Pancreas (tissue), 10 donors: ENCODE results near the gene PIP5K1A. TPM values are rescaled to one million over a fixed set of nuclear protein-coding genes. Genes with fewer than 3 reads are reported as not detected.
"Not testable (repeated sequence)": the region's sequence is repeated elsewhere in the genome, so short reads cannot be mapped to it uniquely, and the experiment has no call there.

Experiments
- ATAC-seq, 4 donors: fragments of 200-7000 bp; cut with Tn5 transposase; one replicate each; pipeline versions ENCODE4 v1.8.0 to v1.9.1; 2020; ENCODE audit warnings: mild to moderate bottlenecking in 4 of 4, moderate library complexity in 4 of 4
- DNase-seq, 6 donors: peaks; one replicate each; pipeline ENCODE4 v3.0.0-alpha.2; 2020
- FAIRE-seq: peaks from 2 replicates; lab custom pipeline; 2012; peaks lifted over from hg19 to GRCh38; lab: Jason Lieb, UNC
- H3K27ac ChIP-seq, 4 donors: fragments of 200-600 bp; sonication (generic); 1 replicate in 3 of 4; 2 replicates in 1 of 4; pipeline versions ENCODE4 v1.5.0 to v1.8.0; 2020
- H3K27me3 ChIP-seq, 4 donors: fragments of 200-600 bp; one replicate each; pipeline ENCODE4 v1.8.0; 2021
- H3K36me3 ChIP-seq, 3 donors: fragments of 200-600 bp; sonication (generic) in 1 of 3; one replicate each; pipeline versions ENCODE4 v1.5.0 to v1.8.0; 2020 to 2021
- H3K4me1 ChIP-seq, 3 donors: fragments of 200-600 bp; one replicate each; pipeline ENCODE4 v1.8.0; 2021
- H3K4me3 ChIP-seq, 4 donors: fragments of 200-600 bp; sonication (generic) in 2 of 4; one replicate each; pipeline versions ENCODE4 v1.5.0 to v1.8.0; 2020 to 2021
- H3K9me3 ChIP-seq, 4 donors: fragments of 200-600 bp; one replicate each; pipeline ENCODE4 v1.8.0; 2021
- WGBS, 2 donors: extraction: QIAGEN DNeasy Blood & Tissue Kit; methylation state at CpG; one replicate each; pipeline ENCODE4 v1.1.7; 2013; 5-methylcytosine and 5-hydroxymethylcytosine counted together
- intact Hi-C, 3 donors: fragments of 100-400 bp; cut with DNase I; formaldehyde crosslinking; loops; one replicate each; pipeline versions ENCODE4 v1.11.1 to v1.14.2; 2022
- polyA plus RNA-seq, 2 donors: library from polyadenylated mRNA; stranded (reverse); fragments of 200-250 nt; gene quantifications; one replicate each; pipeline ENCODE4 v1.2.3, GENCODE V29; 2013
- total RNA-seq, 6 donors: library from RNA; stranded (reverse); fragmentation: NEBNext Ultra II Directional in 4 of 6; extraction: Animal tissue kit (Norgen Biotek cat#: 25700) in 4 of 6; gene quantifications; one replicate each; pipeline versions ENCODE4 v1.2.1 to v1.2.4, GENCODE V29; 2021 to 2023
- TF ChIP-seq, protein P1 (sequence below), 4 donors: fragments of 200-600 bp; sonication (generic) in 3 of 4; IDR thresholded peaks; one replicate each; pipeline versions ENCODE4 v1.5.0 to v1.8.0; 2021; ENCODE audit warnings: antibody characterized with exemption in 4 of 4
- donor health status: healthy with polysubstance abuse.
- donor health status: DM: no; HTN: no; CAD: no; lungs with moderate emphysema.
- donor health status: DM: no; HTN: no; CAD: no.
- donor health status: control.
- donor health status: control.
- donor health status: Bipolar disorder and iron deficiency.
- donor health status: DM: yes; HTN: yes; CAD: no.
- donor health status: DM: no; HTN: no; CAD: no.
- donor health status: DM: no; HTN: no; CAD: no.
- donor health status: DM: yes; HTN: yes; CAD: no.

Gene PIP5K1A
- total and polyA plus RNA-seq, 8 donors = 10.1 to 22.6 (median 16.3) TPM

DNA sequence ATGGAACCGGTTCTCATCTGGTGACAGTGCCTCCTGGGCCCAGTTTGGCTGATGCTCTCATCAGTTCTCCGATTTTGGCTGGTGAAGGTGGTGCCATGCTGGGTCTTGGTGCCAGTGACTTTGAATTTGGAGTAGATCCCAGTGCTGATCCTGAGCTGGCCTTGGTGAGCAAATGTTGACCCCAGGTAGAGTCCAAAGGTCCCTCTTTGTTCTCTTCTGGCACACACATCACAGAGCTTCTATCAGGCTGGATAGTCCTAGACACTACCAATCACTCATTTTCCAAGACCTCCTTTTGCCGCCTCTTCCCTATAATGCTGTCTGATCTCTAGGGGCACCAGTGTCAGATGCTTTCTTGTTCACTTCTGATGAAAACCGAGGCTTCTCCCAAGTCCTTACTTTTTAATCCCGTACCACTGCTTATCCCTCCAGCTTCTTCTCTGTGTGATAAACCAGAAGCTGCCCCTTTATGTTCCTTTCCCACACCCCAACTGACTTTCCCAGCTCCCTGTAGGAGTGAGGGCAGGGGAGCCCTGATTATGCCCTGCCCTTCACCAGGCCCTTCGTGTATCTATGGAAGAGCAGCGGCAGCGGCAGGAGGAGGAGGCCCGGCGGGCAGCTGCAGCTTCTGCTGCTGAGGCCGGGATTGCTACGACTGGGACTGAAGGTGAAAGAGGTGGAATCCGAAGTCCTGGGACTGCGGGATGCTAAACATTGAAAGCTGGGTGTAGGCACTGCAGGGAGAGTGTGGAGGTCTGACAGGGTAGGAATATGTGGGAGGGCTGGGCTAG is 67.3 kb downstream of the PIP5K1A start:
- ATAC-seq = peak in 3 of 4 donors; percentile 44 to 64 (median 59)
- no peak for DNase-seq

DNA sequence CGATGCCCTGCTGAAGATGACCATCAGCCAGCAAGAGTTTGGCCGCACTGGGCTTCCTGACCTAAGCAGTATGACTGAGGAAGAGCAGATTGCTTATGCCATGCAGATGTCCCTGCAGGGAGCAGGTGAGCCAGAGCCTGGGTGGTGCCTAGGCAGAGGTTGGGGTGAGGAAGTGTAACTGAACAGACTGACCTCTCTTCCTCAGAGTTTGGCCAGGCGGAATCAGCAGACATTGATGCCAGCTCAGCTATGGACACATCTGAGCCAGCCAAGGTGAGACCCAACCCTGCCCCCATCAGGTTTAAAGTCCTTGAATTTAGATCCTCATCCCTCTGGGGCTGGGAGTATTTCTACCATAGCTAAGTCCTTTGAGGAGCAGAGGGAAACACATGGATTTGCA is 68.0 kb downstream of the PIP5K1A start:
- H3K27me3 ChIP-seq = no peaks in the 10 kb centered on the region
- no peaks in the 10 kb centered on the region for H3K4me1 ChIP-seq
- peaks cover 0 to 33% (median 27%) of the 10 kb centered on the region in 3 donors for H3K36me3 ChIP-seq
- no peak for FAIRE-seq
- ATAC-seq = no peak
- 93 to 94% methylated on average over 3 of the region's 3 CpGs for WGBS, 2 donors
- TF ChIP-seq, protein P1, sequence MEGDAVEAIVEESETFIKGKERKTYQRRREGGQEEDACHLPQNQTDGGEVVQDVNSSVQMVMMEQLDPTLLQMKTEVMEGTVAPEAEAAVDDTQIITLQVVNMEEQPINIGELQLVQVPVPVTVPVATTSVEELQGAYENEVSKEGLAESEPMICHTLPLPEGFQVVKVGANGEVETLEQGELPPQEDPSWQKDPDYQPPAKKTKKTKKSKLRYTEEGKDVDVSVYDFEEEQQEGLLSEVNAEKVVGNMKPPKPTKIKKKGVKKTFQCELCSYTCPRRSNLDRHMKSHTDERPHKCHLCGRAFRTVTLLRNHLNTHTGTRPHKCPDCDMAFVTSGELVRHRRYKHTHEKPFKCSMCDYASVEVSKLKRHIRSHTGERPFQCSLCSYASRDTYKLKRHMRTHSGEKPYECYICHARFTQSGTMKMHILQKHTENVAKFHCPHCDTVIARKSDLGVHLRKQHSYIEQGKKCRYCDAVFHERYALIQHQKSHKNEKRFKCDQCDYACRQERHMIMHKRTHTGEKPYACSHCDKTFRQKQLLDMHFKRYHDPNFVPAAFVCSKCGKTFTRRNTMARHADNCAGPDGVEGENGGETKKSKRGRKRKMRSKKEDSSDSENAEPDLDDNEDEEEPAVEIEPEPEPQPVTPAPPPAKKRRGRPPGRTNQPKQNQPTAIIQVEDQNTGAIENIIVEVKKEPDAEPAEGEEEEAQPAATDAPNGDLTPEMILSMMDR (IDR thresholded peaks at IDR 0.05) = no peak
- DNase-seq = no peak
- H3K27ac ChIP-seq = no peak overlapping the region
- no peaks in the 10 kb centered on the region for H3K9me3 ChIP-seq
- intact Hi-C loops = no loop called here
- H3K4me3 ChIP-seq = no peak overlapping the region

More for the DNA sequence above, 67.3 kb downstream of the PIP5K1A start:
- 77 to 78% methylated on average over 14 of the region's 14 CpGs for WGBS, 2 donors
- no peak for FAIRE-seq
- TF ChIP-seq, protein P1 (IDR thresholded peaks at IDR 0.05) = no peak
- no peak overlapping the region for H3K4me3 ChIP-seq
- no peaks in the 10 kb centered on the region for H3K4me1 ChIP-seq
- no peak overlapping the region for H3K27ac ChIP-seq
- no peaks in the 10 kb centered on the region for H3K27me3 ChIP-seq
- H3K9me3 ChIP-seq = no peaks in the 10 kb centered on the region
- peaks cover 0 to 33% (median 27%) of the 10 kb centered on the region in 3 donors for H3K36me3 ChIP-seq
- intact Hi-C loops = no loop called here

DNA sequence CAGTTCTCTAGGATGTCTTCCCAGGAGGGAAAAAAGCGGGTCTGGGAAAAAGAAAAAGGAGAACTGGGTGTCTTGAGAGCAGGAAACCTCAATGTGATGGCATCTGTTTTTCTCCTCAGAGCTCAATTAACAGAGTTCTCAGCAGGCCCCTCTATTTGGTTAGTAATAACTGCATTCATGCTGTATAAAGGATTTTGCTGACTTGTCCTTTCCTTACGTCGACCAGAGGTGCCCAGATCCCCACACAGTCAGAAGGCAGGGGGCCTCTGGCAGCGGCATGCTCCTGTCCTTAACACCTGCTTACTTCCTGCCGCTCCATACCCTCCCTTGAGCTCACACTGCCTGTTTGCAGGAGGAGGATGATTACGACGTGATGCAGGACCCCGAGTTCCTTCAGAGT is 68.5 kb downstream of the PIP5K1A start:
- FAIRE-seq (no peak), DNase-seq (no peak), ATAC-seq (no peak)
- TF ChIP-seq, protein P1 (IDR thresholded peaks at IDR 0.05) = no peak
- intact Hi-C loops = no loop called here
- Histone ChIP-seq H3K4me1 (no peaks in the 10 kb centered on the region), H3K9me3 (no peaks in the 10 kb centered on the region), H3K27me3 (no peaks in the 10 kb centered on the region), H3K27ac (no peak overlapping the region), H3K4me3 (no peak overlapping the region), H3K36me3 (peaks cover 0 to 33% (median 27%) of the 10 kb centered on the region in 3 donors)
- WGBS, 2 donors = 79 to 83% methylated on average over 8 of the region's 8 CpGs

DNA sequence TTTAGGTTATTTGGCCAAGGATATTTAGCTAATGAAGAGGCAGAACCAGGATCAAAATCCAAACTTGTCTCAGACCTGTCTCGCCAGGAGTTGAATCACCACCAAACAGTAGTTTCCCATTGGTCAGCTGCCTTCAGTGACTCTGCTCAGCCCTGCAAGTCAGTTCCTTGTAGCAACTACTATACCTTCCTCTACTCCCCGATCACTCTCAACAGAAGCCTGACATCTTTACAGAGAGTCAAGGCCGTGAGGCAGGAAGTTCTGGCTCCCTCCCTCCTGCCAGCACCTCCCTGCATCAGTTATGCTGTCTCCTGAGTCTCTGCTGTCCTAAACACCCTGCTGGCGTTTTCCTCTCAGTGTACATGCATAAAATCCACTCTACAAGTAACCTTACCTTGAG is 69.4 kb downstream of the PIP5K1A start:
- H3K27ac ChIP-seq = no peak overlapping the region
- H3K27me3 ChIP-seq = no peaks in the 10 kb centered on the region
- FAIRE-seq = no peak
- DNase-seq = no peak
- H3K4me3 ChIP-seq = no peak overlapping the region
- WGBS, 2 donors = 75 to 77% methylated on average over 4 of the region's 4 CpGs
- intact Hi-C loops = no loop called here
- no peak for ATAC-seq
- peaks cover 0 to 27% (median 26%) of the 10 kb centered on the region in 3 donors for H3K36me3 ChIP-seq
- H3K4me1 ChIP-seq = no peaks in the 10 kb centered on the region
- no peaks in the 10 kb centered on the region for H3K9me3 ChIP-seq
- TF ChIP-seq, protein P1 (IDR thresholded peaks at IDR 0.05) = no peak

DNA sequence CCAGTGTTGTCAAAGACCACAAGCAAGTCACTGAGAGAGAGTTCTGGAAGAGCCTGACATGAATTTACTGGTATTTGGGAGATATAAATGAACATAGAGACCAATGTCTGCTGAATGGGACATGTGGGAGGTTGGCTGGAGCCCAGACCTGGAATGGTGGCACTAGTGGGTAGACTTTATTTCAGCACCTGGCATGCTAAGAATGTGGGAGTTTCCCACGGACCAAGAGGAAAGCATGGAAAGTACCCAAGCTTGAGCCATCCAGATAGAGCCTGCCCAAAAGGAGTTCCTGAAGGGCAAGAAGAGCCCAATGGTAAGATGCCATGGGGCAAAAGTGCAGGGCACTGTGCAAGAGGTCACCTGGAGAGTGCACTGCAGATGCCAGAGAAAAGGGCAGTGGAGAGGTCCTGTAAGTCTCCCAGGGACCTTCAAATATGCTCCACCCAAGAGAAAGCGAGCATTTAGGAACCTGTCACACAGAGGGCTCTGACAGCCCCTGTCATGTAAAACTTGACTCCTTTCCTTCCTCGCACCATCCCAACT is 75.6 kb downstream of the PIP5K1A start:
- Histone ChIP-seq H3K27me3 (no peaks in the 10 kb centered on the region), H3K9me3 (no peaks in the 10 kb centered on the region), H3K4me1 (no peaks in the 10 kb centered on the region), H3K27ac (no peak overlapping the region), H3K36me3 (no peaks in the 10 kb centered on the region), H3K4me3 (no peak overlapping the region)
- TF ChIP-seq, protein P1 (IDR thresholded peaks at IDR 0.05) = no peak
- intact Hi-C loops = no loop called here
- peak in 1 of 4 donors; percentile 66 for ATAC-seq
- no peak for FAIRE-seq
- no peak for DNase-seq
- WGBS, 2 donors = 71 to 73% methylated on average over 3 of the region's 3 CpGs

DNA sequence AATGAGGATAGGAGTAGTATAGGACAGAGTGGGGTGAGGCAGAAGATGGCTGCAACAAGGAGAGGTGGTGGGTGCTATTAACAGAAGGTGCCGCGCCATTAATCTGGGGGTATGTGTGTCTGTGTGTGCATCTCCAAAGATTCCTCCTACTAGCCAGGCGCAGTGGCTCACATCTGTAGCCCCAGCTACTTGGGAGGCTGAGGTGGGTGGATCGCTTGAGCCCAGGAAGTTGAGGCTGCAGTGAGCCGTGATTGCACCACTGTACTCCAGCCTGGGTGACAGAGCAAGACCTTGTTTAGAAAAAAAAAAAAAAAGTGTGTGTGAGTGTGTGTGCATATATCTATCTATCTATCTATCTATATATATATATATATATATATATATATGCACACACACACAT is 77.0 kb downstream of the PIP5K1A start:
- FAIRE-seq, H3K4me3 ChIP-seq, H3K27ac ChIP-seq, H3K4me1 ChIP-seq, H3K36me3 ChIP-seq, intact Hi-C loops, DNase-seq, H3K27me3 ChIP-seq, H3K9me3 ChIP-seq, ATAC-seq: not testable (repeated sequence)
- 86% methylated on average over 5 of the region's 5 CpGs for WGBS, 2 donors
